ENCODE results near the gene RDH16. TPM values are rescaled to one million over a fixed set of nuclear protein-coding genes. Genes with fewer than 3 reads are reported as not detected.
"Not testable (repeated sequence)": the region's sequence is repeated elsewhere in the genome, so short reads cannot be mapped to it uniquely, and the experiment has no call there.

RDH16 gene
- total and polyA plus RNA-seq, 4 donors = 0.11 to 0.68 (median 0.38) TPM

DNA sequence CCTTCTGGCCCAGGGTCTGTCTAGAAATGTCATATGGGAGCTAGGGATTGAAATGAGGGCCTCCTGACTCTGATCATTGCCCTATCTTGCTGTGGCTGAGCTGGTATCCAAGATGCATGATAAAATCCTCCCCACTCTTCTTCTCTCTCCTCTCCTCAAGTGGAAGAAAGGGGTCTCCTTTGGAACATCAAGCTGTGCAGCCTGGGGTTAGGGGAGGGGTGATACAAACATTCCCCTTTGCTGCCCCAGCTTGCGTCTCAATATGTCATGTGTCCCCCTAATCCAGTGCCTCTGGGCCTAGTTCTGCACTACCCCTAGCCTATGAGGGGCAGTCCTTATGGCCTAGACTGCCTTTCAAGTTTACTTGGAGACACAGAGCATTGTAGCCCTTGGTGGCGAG is 8.5 kb downstream of the RDH16 start:
- no peak for DNase-seq
- no peak for ATAC-seq (ENCODE audit: insufficient read depth, low FRiP score)
- 97 to 100% methylated on average over 2 of the region's 2 CpGs for WGBS, 2 donors

GRCh38 chr12:56948457-56948777 is 9.0 kb downstream of the RDH16 start:
- DNase-seq (no peak), ATAC-seq (ENCODE audit: insufficient read depth, low FRiP score) (no peak)
- Histone ChIP-seq H3K9me3 (ENCODE audit: control insufficient read depth in 4 of 4, insufficient read depth in 3 of 4, low read length in 3 of 4) (no peaks in the 10 kb centered on the region), H3K27me3 (ENCODE audit: control insufficient read depth in 3 of 3, insufficient read depth in 3 of 3, low read length in 2 of 3) (no peaks in the 10 kb centered on the region), H3K9ac (ENCODE audit: insufficient read depth in 1 of 2, low read length in 2 of 2) (no peak overlapping the region), H3K4me3 (no peak overlapping the region), H3K27ac (ENCODE audit: low read depth in 1 of 2, low read length in 1 of 2) (no peak overlapping the region), H3K4me1 (ENCODE audit: control insufficient read depth in 5 of 5, insufficient read depth in 5 of 5, low read length in 5 of 5) (no peaks in the 10 kb centered on the region), H3K36me3 (ENCODE audit: control insufficient read depth in 4 of 4, insufficient read depth in 4 of 4, low read length in 4 of 4) (no peaks in the 10 kb centered on the region)
- TF ChIP-seq CTCF (IDR thresholded peaks at IDR 0.05; ENCODE audit: control extremely low read depth, extremely low read depth) = no peak

More for the DNA sequence above, 8.5 kb downstream of the RDH16 start:
- H3K27me3 ChIP-seq (ENCODE audit: control insufficient read depth in 3 of 3, insufficient read depth in 3 of 3, low read length in 2 of 3) = no peaks in the 10 kb centered on the region
- no peak overlapping the region for H3K27ac ChIP-seq (ENCODE audit: low read depth in 1 of 2, low read length in 1 of 2)
- H3K4me3 ChIP-seq = no peak overlapping the region
- H3K4me1 ChIP-seq (ENCODE audit: control insufficient read depth in 5 of 5, insufficient read depth in 5 of 5, low read length in 5 of 5) = no peaks in the 10 kb centered on the region
- no peaks in the 10 kb centered on the region for H3K9me3 ChIP-seq (ENCODE audit: control insufficient read depth in 4 of 4, insufficient read depth in 3 of 4, low read length in 3 of 4)
- no peaks in the 10 kb centered on the region for H3K36me3 ChIP-seq (ENCODE audit: control insufficient read depth in 4 of 4, insufficient read depth in 4 of 4, low read length in 4 of 4)
- no peak overlapping the region for H3K9ac ChIP-seq (ENCODE audit: insufficient read depth in 1 of 2, low read length in 2 of 2)
- no peak for TF ChIP-seq CTCF (IDR thresholded peaks at IDR 0.05; ENCODE audit: control extremely low read depth, extremely low read depth)

- Histone ChIP-seq H3K9ac (ENCODE audit: insufficient read depth in 1 of 2, low read length in 2 of 2) (no peak overlapping the region), H3K36me3 (ENCODE audit: control insufficient read depth in 4 of 4, insufficient read depth in 4 of 4, low read length in 4 of 4) (no peaks in the 10 kb centered on the region), H3K27ac (ENCODE audit: low read depth in 1 of 2, low read length in 1 of 2) (no peak overlapping the region), H3K4me1 (ENCODE audit: control insufficient read depth in 5 of 5, insufficient read depth in 5 of 5, low read length in 5 of 5) (no peaks in the 10 kb centered on the region), H3K4me3 (no peak overlapping the region), H3K27me3 (ENCODE audit: control insufficient read depth in 3 of 3, insufficient read depth in 3 of 3, low read length in 2 of 3) (no peaks in the 10 kb centered on the region), H3K9me3 (ENCODE audit: control insufficient read depth in 4 of 4, insufficient read depth in 3 of 4, low read length in 3 of 4) (no peaks in the 10 kb centered on the region)
- ATAC-seq (ENCODE audit: insufficient read depth, low FRiP score) (no peak), DNase-seq (no peak)
- 76 to 89% methylated on average over 6 of the region's 6 CpGs for WGBS, 2 donors
- TF ChIP-seq CTCF (IDR thresholded peaks at IDR 0.05; ENCODE audit: control extremely low read depth, extremely low read depth) = no peak
Observed at GRCh38 chr12:56947633-56948456, 9.6 kb downstream of the RDH16 start.

DNA sequence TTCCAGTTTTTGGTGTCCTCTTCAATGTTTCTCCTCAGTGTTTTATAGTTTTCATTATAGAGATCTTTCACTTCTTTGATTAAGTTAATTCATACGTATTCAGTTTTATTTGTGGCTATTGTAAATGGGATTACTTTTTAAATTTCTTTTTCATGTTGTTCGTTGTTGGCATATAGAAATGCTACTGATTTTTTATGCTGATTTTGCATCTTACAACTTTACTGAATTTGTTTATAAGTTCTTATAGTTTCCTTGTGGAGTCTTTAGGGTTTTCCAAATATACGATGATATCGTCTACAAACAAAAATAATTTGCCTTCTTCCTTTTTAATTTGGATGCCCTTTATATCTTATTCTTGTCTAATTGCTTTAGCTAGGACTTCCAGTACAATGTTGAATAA is 13.5 kb downstream of the RDH16 start:
- WGBS, 2 donors = 94 to 95% methylated on average over 4 of the region's 4 CpGs
- Histone ChIP-seq H3K4me3 (no peak overlapping the region), H3K9ac (ENCODE audit: insufficient read depth in 1 of 2, low read length in 2 of 2) (no peak overlapping the region), H3K27ac (ENCODE audit: low read depth in 1 of 2, low read length in 1 of 2) (no peak overlapping the region), H3K27me3 (ENCODE audit: control insufficient read depth in 3 of 3, insufficient read depth in 3 of 3, low read length in 2 of 3) (no peaks in the 10 kb centered on the region), H3K36me3 (ENCODE audit: control insufficient read depth in 4 of 4, insufficient read depth in 4 of 4, low read length in 4 of 4) (no peaks in the 10 kb centered on the region), H3K9me3 (ENCODE audit: control insufficient read depth in 4 of 4, insufficient read depth in 3 of 4, low read length in 3 of 4) (no peaks in the 10 kb centered on the region), H3K4me1 (ENCODE audit: control insufficient read depth in 5 of 5, insufficient read depth in 5 of 5, low read length in 5 of 5) (peaks cover 0 to 4% (median 0%) of the 10 kb centered on the region in 5 donors)
- DNase-seq = no peak
- no peak for TF ChIP-seq CTCF (IDR thresholded peaks at IDR 0.05; ENCODE audit: control extremely low read depth, extremely low read depth)
- ATAC-seq (ENCODE audit: insufficient read depth, low FRiP score) = no peak

GRCh38 chr12:56943374-56943773 is 14.0 kb downstream of the RDH16 start:
- not testable (repeated sequence) for H3K9ac ChIP-seq (ENCODE audit: insufficient read depth in 1 of 2, low read length in 2 of 2); H3K36me3 ChIP-seq (ENCODE audit: control insufficient read depth in 4 of 4, insufficient read depth in 4 of 4, low read length in 4 of 4); H3K27me3 ChIP-seq (ENCODE audit: control insufficient read depth in 3 of 3, insufficient read depth in 3 of 3, low read length in 2 of 3); H3K4me1 ChIP-seq (ENCODE audit: control insufficient read depth in 5 of 5, insufficient read depth in 5 of 5, low read length in 5 of 5); H3K27ac ChIP-seq (ENCODE audit: low read depth in 1 of 2, low read length in 1 of 2); H3K4me3 ChIP-seq; DNase-seq; H3K9me3 ChIP-seq (ENCODE audit: control insufficient read depth in 4 of 4, insufficient read depth in 3 of 4, low read length in 3 of 4); ATAC-seq (ENCODE audit: insufficient read depth, low FRiP score)
- 91 to 93% methylated on average over 1 of the region's 1 CpG for WGBS, 2 donors

All from lung (tissue), 12 donors.